ENCODE measurements around the gene NCAPG2.
A peak's percentile ranks its signal among the peaks of the same experiment; 100 is the strongest.

NCAPG2 gene

GRCh38 chr7:158617737-158618128, 86.9 kb downstream of the NCAPG2 start:
- no peaks in the 10 kb centered on the region for H3K36me3 Mint-ChIP-seq (ENCODE audit: insufficient read depth)
- H3K4me3 Mint-ChIP-seq, result no peak overlapping the region
- no peaks in the 10 kb centered on the region for H3K27me3 Mint-ChIP-seq
- no peaks in the 10 kb centered on the region for H3K9me3 Mint-ChIP-seq
- DNase-seq, result no peak
- no peak overlapping the region for H3K27ac Mint-ChIP-seq
- no peaks in the 10 kb centered on the region for H3K4me1 Mint-ChIP-seq (ENCODE audit: low read depth in 2 of 2)
- no peak for ATAC-seq (replicated peaks)

GRCh38 chr7:158616050-158616449, 88.6 kb downstream of the NCAPG2 start:
- Mint-ChIP-seq H3K4me3 (no peak overlapping the region), H3K27ac (no peak overlapping the region), H3K36me3 (ENCODE audit: insufficient read depth) (peaks cover 3% of the 10 kb centered on the region), H3K27me3 (no peaks in the 10 kb centered on the region), H3K9me3 (no peaks in the 10 kb centered on the region), H3K4me1 (ENCODE audit: low read depth in 2 of 2) (peaks cover 0 to 1% of the 10 kb centered on the region in 2 donors)
- ATAC-seq (replicated peaks) (no peak), DNase-seq (no peak)

GRCh38 chr7:158614700-158615099, 89.9 kb downstream of the NCAPG2 start:
- peaks cover 3% of the 10 kb centered on the region for H3K36me3 Mint-ChIP-seq (ENCODE audit: insufficient read depth)
- H3K27me3 Mint-ChIP-seq, result no peaks in the 10 kb centered on the region
- ATAC-seq (replicated peaks) (no peak), DNase-seq (no peak)
- H3K4me3 Mint-ChIP-seq, result no peak overlapping the region
- H3K9me3 Mint-ChIP-seq, result no peaks in the 10 kb centered on the region
- no peak overlapping the region for H3K27ac Mint-ChIP-seq
- H3K4me1 Mint-ChIP-seq (ENCODE audit: low read depth in 2 of 2), result peaks cover 0 to 1% of the 10 kb centered on the region in 2 donors

- H3K9me3 Mint-ChIP-seq, result no peaks in the 10 kb centered on the region
- H3K27ac Mint-ChIP-seq, result no peak overlapping the region
- H3K27me3 Mint-ChIP-seq, result no peaks in the 10 kb centered on the region
- ATAC-seq (replicated peaks), result no peak
- peaks cover 3% of the 10 kb centered on the region for H3K36me3 Mint-ChIP-seq (ENCODE audit: insufficient read depth)
- no peak for DNase-seq
- H3K4me1 Mint-ChIP-seq (ENCODE audit: low read depth in 2 of 2), result peaks cover 0 to 1% of the 10 kb centered on the region in 2 donors
- no peak overlapping the region for H3K4me3 Mint-ChIP-seq
These were observed 91.1 kb downstream of the NCAPG2 start for GRCh38 chr7:158613481-158613880.

- no peaks in the 10 kb centered on the region for H3K27me3 Mint-ChIP-seq
- no peak for ATAC-seq (replicated peaks)
- no peak overlapping the region for H3K27ac Mint-ChIP-seq
- H3K4me3 Mint-ChIP-seq, result no peak overlapping the region
- DNase-seq, result no peak
- peaks cover 0 to 1% of the 10 kb centered on the region in 2 donors for H3K4me1 Mint-ChIP-seq (ENCODE audit: low read depth in 2 of 2)
- peaks cover 3% of the 10 kb centered on the region for H3K36me3 Mint-ChIP-seq (ENCODE audit: insufficient read depth)
- H3K9me3 Mint-ChIP-seq, result no peaks in the 10 kb centered on the region
These were observed 92.1 kb downstream of the NCAPG2 start for GRCh38 chr7:158612546-158612945.

GRCh38 chr7:158611541-158611940, 93.1 kb downstream of the NCAPG2 start:
- Mint-ChIP-seq H3K27ac (no peak overlapping the region), H3K36me3 (ENCODE audit: insufficient read depth) (peaks cover 3% of the 10 kb centered on the region), H3K4me3 (no peak overlapping the region), H3K9me3 (no peaks in the 10 kb centered on the region), H3K27me3 (no peaks in the 10 kb centered on the region), H3K4me1 (ENCODE audit: low read depth in 2 of 2) (peaks cover 0 to 1% of the 10 kb centered on the region in 2 donors)
- DNase-seq (no peak), ATAC-seq (replicated peaks) (no peak)

- H3K27ac Mint-ChIP-seq, result peak overlapping the region; percentile 9 to 39
- no peak overlapping the region for H3K4me3 Mint-ChIP-seq
- peaks cover 0 to 1% of the 10 kb centered on the region in 2 donors for H3K4me1 Mint-ChIP-seq (ENCODE audit: low read depth in 2 of 2)
- H3K27me3 Mint-ChIP-seq, result no peaks in the 10 kb centered on the region
- no peak for ATAC-seq (replicated peaks)
- peaks cover 3% of the 10 kb centered on the region for H3K36me3 Mint-ChIP-seq (ENCODE audit: insufficient read depth)
- DNase-seq, result no peak
- no peaks in the 10 kb centered on the region for H3K9me3 Mint-ChIP-seq
These were observed 95.2 kb downstream of the NCAPG2 start for GRCh38 chr7:158609313-158609974.

- Mint-ChIP-seq H3K4me3 (no peak overlapping the region), H3K9me3 (no peaks in the 10 kb centered on the region), H3K27ac (no peak overlapping the region), H3K4me1 (ENCODE audit: low read depth in 2 of 2) (peaks cover 0 to 1% of the 10 kb centered on the region in 2 donors), H3K36me3 (ENCODE audit: insufficient read depth) (peaks cover 3% of the 10 kb centered on the region), H3K27me3 (no peaks in the 10 kb centered on the region)
- DNase-seq (no peak), ATAC-seq (replicated peaks) (no peak)
These were observed 97.0 kb downstream of the NCAPG2 start for GRCh38 chr7:158607563-158607962.

GRCh38 chr7:158606671-158607424, 97.8 kb downstream of the NCAPG2 start:
- Mint-ChIP-seq H3K36me3 (ENCODE audit: insufficient read depth) (no peaks in the 10 kb centered on the region), H3K4me3 (no peak overlapping the region)
- ATAC-seq (replicated peaks), result no peak

GRCh38 chr7:158606129-158606528, 98.5 kb downstream of the NCAPG2 start:
- Mint-ChIP-seq H3K36me3 (ENCODE audit: insufficient read depth) (no peaks in the 10 kb centered on the region), H3K27ac (peak overlapping the region in 1 of 2 donors; percentile 41), H3K4me1 (ENCODE audit: low read depth in 2 of 2) (no peaks in the 10 kb centered on the region), H3K27me3 (no peaks in the 10 kb centered on the region), H3K4me3 (no peak overlapping the region), H3K9me3 (no peaks in the 10 kb centered on the region)
- ATAC-seq (replicated peaks), result no peak
- no peak for DNase-seq

More at GRCh38 chr7:158606671-158607424, 97.8 kb downstream of the NCAPG2 start:
- Mint-ChIP-seq H3K27me3 (no peaks in the 10 kb centered on the region), H3K27ac (peak overlapping the region in 1 of 2 donors; percentile 41), H3K4me1 (ENCODE audit: low read depth in 2 of 2) (peaks cover 0 to 1% of the 10 kb centered on the region in 2 donors), H3K9me3 (no peaks in the 10 kb centered on the region)
- DNase-seq, result no peak

GRCh38 chr7:158603773-158604755, 100.5 kb downstream of the NCAPG2 start:
- Mint-ChIP-seq H3K36me3 (ENCODE audit: insufficient read depth) (no peaks in the 10 kb centered on the region), H3K4me1 (ENCODE audit: low read depth in 2 of 2) (no peaks in the 10 kb centered on the region), H3K9me3 (no peaks in the 10 kb centered on the region), H3K27ac (no peak overlapping the region), H3K4me3 (no peak overlapping the region), H3K27me3 (no peaks in the 10 kb centered on the region)
- DNase-seq (no peak), ATAC-seq (replicated peaks) (no peak)

- Mint-ChIP-seq H3K4me1 (ENCODE audit: low read depth in 2 of 2) (no peaks in the 10 kb centered on the region), H3K9me3 (no peaks in the 10 kb centered on the region), H3K36me3 (ENCODE audit: insufficient read depth) (no peaks in the 10 kb centered on the region), H3K4me3 (no peak overlapping the region), H3K27ac (no peak overlapping the region), H3K27me3 (no peaks in the 10 kb centered on the region)
- DNase-seq (no peak), ATAC-seq (replicated peaks) (no peak)
These were observed 101.5 kb downstream of the NCAPG2 start for GRCh38 chr7:158602905-158603772.
